ENCODE measurements around the gene CAMSAP2.

Gene CAMSAP2

GRCh38 chr1:200888349-200888838, 149.7 kb downstream of the CAMSAP2 start:
- no peak for TF ChIP-seq CTCF (IDR thresholded peaks at IDR 0.05)

GRCh38 chr1:200889571-200889970, 150.9 kb downstream of the CAMSAP2 start:
- TF ChIP-seq CTCF (IDR thresholded peaks at IDR 0.05), result no peak

- no peak for TF ChIP-seq CTCF (IDR thresholded peaks at IDR 0.05)
These were observed 151.3 kb downstream of the CAMSAP2 start for GRCh38 chr1:200890027-200890426.

- peak; percentile 30; the same call in 1 of the 2 replicates for TF ChIP-seq CTCF (IDR thresholded peaks at IDR 0.05)
These were observed 152.4 kb downstream of the CAMSAP2 start for GRCh38 chr1:200890818-200891773.

- no peak for TF ChIP-seq CTCF (IDR thresholded peaks at IDR 0.05)
These were observed 153.1 kb downstream of the CAMSAP2 start for GRCh38 chr1:200891774-200892157.

GRCh38 chr1:200892546-200892945, 153.9 kb downstream of the CAMSAP2 start:
- TF ChIP-seq CTCF (IDR thresholded peaks at IDR 0.05), result no peak

- TF ChIP-seq CTCF (IDR thresholded peaks at IDR 0.05), result no peak
These were observed 154.3 kb downstream of the CAMSAP2 start for GRCh38 chr1:200892958-200893357.

All from LNCAP (cell line).